NCI-H748 (cell line): ENCODE measurements around the gene TIMM22.
"Not testable (repeated sequence)": the region's sequence is repeated elsewhere in the genome, so short reads cannot be mapped to it uniquely, and the experiment has no call there.

Experiments
- DNase-seq: peaks from one replicate; lab custom pipeline; 2025; ENCODE audit not compliant: unreplicated experiment; lab: John Stamatoyannopoulos, UW

The TIMM22 gene

DNA sequence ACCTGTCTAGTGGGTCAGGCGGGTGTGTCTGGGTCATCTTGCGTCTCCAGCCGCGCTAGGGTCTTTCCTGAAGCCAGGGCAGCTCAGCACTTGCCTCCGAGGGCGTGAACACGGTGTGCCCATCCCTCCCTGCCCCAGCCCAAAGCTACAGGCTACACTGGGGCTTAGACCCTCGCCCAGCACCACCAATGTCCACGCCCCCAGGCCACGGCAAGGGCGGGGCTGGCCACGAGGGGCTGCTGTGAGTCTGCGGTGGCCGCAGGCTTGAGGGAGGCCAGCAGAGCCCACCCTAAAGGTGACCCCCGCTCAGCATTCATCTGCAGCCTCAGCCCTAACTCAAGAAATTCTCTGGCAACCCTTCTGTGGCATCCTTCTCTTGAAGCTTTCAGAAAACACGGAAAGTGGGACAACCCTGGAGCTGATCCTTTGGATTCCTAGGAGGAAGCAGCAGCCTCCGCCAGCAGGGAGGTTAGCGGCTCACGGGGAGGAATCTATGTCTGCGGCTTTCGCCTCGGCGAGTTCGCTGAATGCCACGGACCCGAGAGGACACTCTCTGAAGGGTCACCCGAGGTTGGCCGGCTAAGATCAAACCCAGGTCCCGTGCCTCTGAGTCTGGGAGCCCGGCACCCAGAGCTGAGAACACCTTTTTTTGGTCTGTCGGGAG, 41.7 kb downstream of the TIMM22 start:
- DNase-seq: no peak

DNA sequence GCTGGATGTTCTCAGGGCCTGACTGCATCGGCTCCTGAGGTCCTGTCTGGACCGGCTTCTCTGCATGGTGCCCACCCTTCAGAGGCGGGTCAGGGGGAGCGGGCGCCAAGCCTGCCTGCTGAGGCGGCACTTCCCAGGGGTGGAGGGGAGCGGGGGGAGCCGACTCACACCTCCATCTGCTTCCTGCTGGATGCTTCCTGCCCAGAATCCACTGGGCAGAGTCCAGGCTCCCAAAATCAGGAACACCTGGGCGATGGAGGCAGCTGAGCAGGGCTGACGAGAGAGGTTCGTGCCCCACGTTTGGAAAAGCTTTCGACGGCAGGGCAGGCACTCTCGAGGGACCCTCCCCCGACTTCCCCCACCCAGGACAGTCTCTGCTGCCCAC, 42.2 kb downstream of the TIMM22 start:
- no peak for DNase-seq

- no peak for DNase-seq
Observed at GRCh38 chr17:1039511-1040215, 42.7 kb downstream of the TIMM22 start.

DNA sequence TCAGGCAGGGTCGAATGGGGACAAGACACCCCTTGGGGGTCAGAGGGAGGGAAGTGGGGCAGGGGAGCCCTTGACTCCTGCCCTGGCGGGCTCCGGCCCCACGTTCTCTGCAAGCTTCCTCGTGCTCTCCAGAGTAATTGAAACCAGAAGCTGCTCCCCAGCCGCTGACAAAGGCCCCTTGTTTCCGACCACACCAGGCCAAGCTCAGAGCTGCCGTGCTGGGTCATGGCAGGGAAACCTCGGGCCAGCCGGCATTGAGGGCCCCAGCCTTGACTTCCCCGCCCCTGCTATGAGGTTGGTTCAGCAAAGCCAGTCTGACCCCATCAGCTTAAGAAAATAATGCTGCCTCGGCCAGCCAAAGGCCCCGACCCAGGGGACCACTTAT, 43.3 kb downstream of the TIMM22 start:
- DNase-seq: no peak

GRCh38 chr17:1041746-1042145, 44.8 kb downstream of the TIMM22 start:
- no peak for DNase-seq

GRCh38 chr17:1042486-1042885, 45.6 kb downstream of the TIMM22 start:
- no peak for DNase-seq

DNA sequence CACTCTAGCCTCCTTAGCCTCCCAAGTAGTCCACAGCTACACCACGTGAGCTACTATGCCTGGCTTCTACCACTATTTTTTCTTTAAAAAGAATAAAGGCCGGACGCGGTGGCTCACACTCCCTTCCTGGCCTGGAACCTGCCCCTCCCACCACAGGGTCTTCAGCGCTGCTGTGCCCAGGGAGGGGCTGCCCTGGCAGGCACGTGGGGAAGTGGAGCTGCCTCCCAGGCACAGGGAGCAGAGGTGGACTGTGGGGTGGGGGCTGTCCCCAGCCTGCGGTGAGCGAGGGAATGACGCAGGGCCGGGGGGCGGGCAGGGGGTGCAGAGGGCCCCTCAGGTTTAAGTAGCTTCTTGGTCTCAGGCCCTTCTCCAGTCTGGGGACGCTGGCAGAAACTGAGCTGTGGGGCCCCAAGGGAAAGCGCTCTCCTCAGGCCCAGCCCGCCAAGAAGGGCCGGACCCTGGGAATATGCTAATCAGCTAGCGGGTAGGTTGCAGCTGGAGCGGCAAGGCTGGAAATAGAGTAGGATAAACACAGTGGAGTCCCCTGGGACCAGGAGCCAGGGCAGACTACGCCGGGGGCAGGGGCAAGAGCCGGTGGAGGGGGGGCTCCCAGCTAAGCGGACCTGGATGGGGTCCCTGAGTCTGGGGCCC, 46.8 kb downstream of the TIMM22 start:
- DNase-seq: no peak

- DNase-seq: not testable (repeated sequence)
Observed at GRCh38 chr17:1044387-1045009, 47.6 kb downstream of the TIMM22 start.

- no peak for DNase-seq
Observed at GRCh38 chr17:1045456-1045855, 48.5 kb downstream of the TIMM22 start.

GRCh38 chr17:1047177-1047878, 50.4 kb downstream of the TIMM22 start:
- DNase-seq: no peak

- no peak for DNase-seq
Observed at GRCh38 chr17:1047879-1048470, 51.0 kb downstream of the TIMM22 start.

DNA sequence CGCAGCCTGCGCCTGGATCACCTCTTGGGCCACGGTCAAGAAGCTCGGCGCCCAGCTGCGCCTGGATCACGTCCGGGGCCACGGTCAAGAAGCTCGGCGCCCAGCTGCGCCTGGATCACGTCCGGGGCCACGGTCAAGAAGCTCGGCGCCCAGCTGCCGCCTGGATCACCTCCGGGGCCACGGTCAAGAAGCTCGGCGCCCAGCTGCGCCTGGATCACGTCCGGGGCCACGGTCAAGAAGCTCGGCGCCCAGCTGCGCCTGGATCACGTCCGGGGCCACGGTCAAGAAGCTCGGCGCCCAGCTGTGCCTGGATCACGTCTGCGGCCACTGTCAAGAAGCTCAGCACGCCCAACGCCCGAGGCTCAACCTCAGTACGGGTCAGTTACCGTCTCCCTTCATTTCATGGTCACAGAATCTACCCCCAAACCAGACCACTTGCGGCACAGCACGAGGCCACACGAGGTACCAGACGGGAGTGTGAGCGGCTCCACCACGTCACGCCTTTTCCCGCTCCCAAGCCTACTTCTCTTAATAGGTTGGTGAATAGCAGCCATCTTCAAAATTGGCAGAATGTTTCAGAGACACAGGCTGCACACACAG, 51.7 kb downstream of the TIMM22 start:
- not testable (repeated sequence) for DNase-seq

- DNase-seq: no peak
Observed at GRCh38 chr17:1049446-1050225, 52.7 kb downstream of the TIMM22 start.

- no peak for DNase-seq
Observed at GRCh38 chr17:1050246-1050995, 53.5 kb downstream of the TIMM22 start.

GRCh38 chr17:1050996-1051925, 54.3 kb downstream of the TIMM22 start:
- no peak for DNase-seq
